ENCODE measurements around the gene ERP27. TPM values are rescaled to one million over a fixed set of nuclear protein-coding genes. Genes with fewer than 3 reads are reported as not detected.

The ERP27 gene
- total RNA-seq, 1 donor from 2014 or later, result not detected

- no peak overlapping the region for H3K4me3 ChIP-seq
- no peaks in the 10 kb centered on the region for H3K9me3 Mint-ChIP-seq
- no peaks in the 10 kb centered on the region for H3K4me1 Mint-ChIP-seq
- no peaks in the 10 kb centered on the region for H3K4me1 ChIP-seq
- no peaks in the 10 kb centered on the region for H3K36me3 ChIP-seq
- no peak overlapping the region for H3K27ac ChIP-seq
- no peak overlapping the region for H3K4me3 Mint-ChIP-seq
- H2AFZ ChIP-seq (replicated peaks), result no peak overlapping the region
- H3K27me3 ChIP-seq, result no peaks in the 10 kb centered on the region
- no peaks in the 10 kb centered on the region for H3K36me3 Mint-ChIP-seq
- no peaks in the 10 kb centered on the region for H3K79me2 ChIP-seq (ENCODE audit: low read depth)
- TF ChIP-seq CTCF (IDR thresholded peaks at IDR 0.05) (no peak), EZH2 (IDR thresholded peaks at IDR 0.05) (no peak), EZH2phosphoT487 (IDR thresholded peaks at IDR 0.05) (no peak)
- no peaks in the 10 kb centered on the region for H3K9me3 ChIP-seq (ENCODE audit: low read depth)
- H3K4me2 ChIP-seq, result no peak overlapping the region
- H4K20me1 ChIP-seq (ENCODE audit: low read depth), result no peaks in the 10 kb centered on the region
- no peaks in the 10 kb centered on the region for H3F3A ChIP-seq (ENCODE audit: low read depth)
- peaks cover 4% of the 10 kb centered on the region for H3K27me3 Mint-ChIP-seq (ENCODE audit: insufficient read depth, low read depth)
- H3K27ac Mint-ChIP-seq, result no peak overlapping the region
- no peak for DNase-seq (ENCODE audit: low spot score)
- H3K9ac ChIP-seq, result no peak overlapping the region
Observed at GRCh38 chr12:14920475-14921126, 17.7 kb downstream of the ERP27 start.

GRCh38 chr12:14919455-14919854 lies 18.9 kb downstream of the ERP27 start:
- Mint-ChIP-seq H3K4me1 (no peaks in the 10 kb centered on the region), H3K27me3 (ENCODE audit: insufficient read depth, low read depth) (peaks cover 4% of the 10 kb centered on the region), H3K9me3 (no peaks in the 10 kb centered on the region), H3K4me3 (no peak overlapping the region), H3K36me3 (no peaks in the 10 kb centered on the region), H3K27ac (no peak overlapping the region)
- H3K4me3 ChIP-seq, result no peak overlapping the region
- no peak overlapping the region for H2AFZ ChIP-seq (replicated peaks)
- no peaks in the 10 kb centered on the region for H4K20me1 ChIP-seq (ENCODE audit: low read depth)
- H3K27me3 ChIP-seq, result no peaks in the 10 kb centered on the region
- DNase-seq (ENCODE audit: low spot score), result no peak
- H3K4me1 ChIP-seq, result no peaks in the 10 kb centered on the region
- H3F3A ChIP-seq (ENCODE audit: low read depth), result no peaks in the 10 kb centered on the region
- no peak overlapping the region for H3K27ac ChIP-seq
- no peak overlapping the region for H3K4me2 ChIP-seq
- no peaks in the 10 kb centered on the region for H3K9me3 ChIP-seq (ENCODE audit: low read depth)
- H3K36me3 ChIP-seq, result no peaks in the 10 kb centered on the region
- no peaks in the 10 kb centered on the region for H3K79me2 ChIP-seq (ENCODE audit: low read depth)
- TF ChIP-seq CTCF (IDR thresholded peaks at IDR 0.05) (no peak), EZH2 (IDR thresholded peaks at IDR 0.05) (no peak), EZH2phosphoT487 (IDR thresholded peaks at IDR 0.05) (no peak)
- H3K9ac ChIP-seq, result no peak overlapping the region

GRCh38 chr12:14915736-14916135 lies 22.6 kb downstream of the ERP27 start:
- no peaks in the 10 kb centered on the region for H3K4me1 Mint-ChIP-seq

More at GRCh38 chr12:14915736-14916135, 22.6 kb downstream of the ERP27 start:
- no peak for DNase-seq (ENCODE audit: low spot score)
- no peak overlapping the region for H3K4me3 ChIP-seq
- TF ChIP-seq CTCF (IDR thresholded peaks at IDR 0.05) (no peak), EZH2 (IDR thresholded peaks at IDR 0.05) (no peak), EZH2phosphoT487 (IDR thresholded peaks at IDR 0.05) (no peak)
- H3K4me3 Mint-ChIP-seq, result no peak overlapping the region
- H3K9me3 ChIP-seq (ENCODE audit: low read depth), result no peaks in the 10 kb centered on the region
- H3K27ac Mint-ChIP-seq, result no peak overlapping the region
- no peak overlapping the region for H3K9ac ChIP-seq
- H3F3A ChIP-seq (ENCODE audit: low read depth), result no peaks in the 10 kb centered on the region
- H3K36me3 Mint-ChIP-seq, result no peaks in the 10 kb centered on the region
- no peak overlapping the region for H3K4me2 ChIP-seq
- no peak overlapping the region for H2AFZ ChIP-seq (replicated peaks)
- peaks cover 4% of the 10 kb centered on the region for H3K27me3 Mint-ChIP-seq (ENCODE audit: insufficient read depth, low read depth)
- no peaks in the 10 kb centered on the region for H3K27me3 ChIP-seq
- H3K27ac ChIP-seq, result no peak overlapping the region
- no peaks in the 10 kb centered on the region for H3K9me3 Mint-ChIP-seq
- no peaks in the 10 kb centered on the region for H4K20me1 ChIP-seq (ENCODE audit: low read depth)
- H3K79me2 ChIP-seq (ENCODE audit: low read depth), result no peaks in the 10 kb centered on the region
- no peaks in the 10 kb centered on the region for H3K36me3 ChIP-seq
- H3K4me1 ChIP-seq, result no peaks in the 10 kb centered on the region

All from neural progenitor cell (in vitro differentiated cells).